ENCODE measurements around the gene CFL1. TPM values are rescaled to one million over a fixed set of nuclear protein-coding genes. Genes with fewer than 3 reads are reported as not detected.

Gene CFL1
- total and polyA plus RNA-seq, 2 experiments from 2014 or later: 1,393 to 2,124 TPM

GRCh38 chr11:65891219-65892136 lies 33.5 kb upstream of the CFL1 start (continued):
- TF ChIP-seq, protein P1, sequence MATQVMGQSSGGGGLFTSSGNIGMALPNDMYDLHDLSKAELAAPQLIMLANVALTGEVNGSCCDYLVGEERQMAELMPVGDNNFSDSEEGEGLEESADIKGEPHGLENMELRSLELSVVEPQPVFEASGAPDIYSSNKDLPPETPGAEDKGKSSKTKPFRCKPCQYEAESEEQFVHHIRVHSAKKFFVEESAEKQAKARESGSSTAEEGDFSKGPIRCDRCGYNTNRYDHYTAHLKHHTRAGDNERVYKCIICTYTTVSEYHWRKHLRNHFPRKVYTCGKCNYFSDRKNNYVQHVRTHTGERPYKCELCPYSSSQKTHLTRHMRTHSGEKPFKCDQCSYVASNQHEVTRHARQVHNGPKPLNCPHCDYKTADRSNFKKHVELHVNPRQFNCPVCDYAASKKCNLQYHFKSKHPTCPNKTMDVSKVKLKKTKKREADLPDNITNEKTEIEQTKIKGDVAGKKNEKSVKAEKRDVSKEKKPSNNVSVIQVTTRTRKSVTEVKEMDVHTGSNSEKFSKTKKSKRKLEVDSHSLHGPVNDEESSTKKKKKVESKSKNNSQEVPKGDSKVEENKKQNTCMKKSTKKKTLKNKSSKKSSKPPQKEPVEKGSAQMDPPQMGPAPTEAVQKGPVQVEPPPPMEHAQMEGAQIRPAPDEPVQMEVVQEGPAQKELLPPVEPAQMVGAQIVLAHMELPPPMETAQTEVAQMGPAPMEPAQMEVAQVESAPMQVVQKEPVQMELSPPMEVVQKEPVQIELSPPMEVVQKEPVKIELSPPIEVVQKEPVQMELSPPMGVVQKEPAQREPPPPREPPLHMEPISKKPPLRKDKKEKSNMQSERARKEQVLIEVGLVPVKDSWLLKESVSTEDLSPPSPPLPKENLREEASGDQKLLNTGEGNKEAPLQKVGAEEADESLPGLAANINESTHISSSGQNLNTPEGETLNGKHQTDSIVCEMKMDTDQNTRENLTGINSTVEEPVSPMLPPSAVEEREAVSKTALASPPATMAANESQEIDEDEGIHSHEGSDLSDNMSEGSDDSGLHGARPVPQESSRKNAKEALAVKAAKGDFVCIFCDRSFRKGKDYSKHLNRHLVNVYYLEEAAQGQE (IDR thresholded peaks at IDR 0.05; ENCODE audit: unreplicated experiment): no peak
- no peak for TF ChIP-seq ZNF331 (CRISPR knock-in tag; IDR thresholded peaks at IDR 0.05; ENCODE audit: low read depth)
- no peak for TF ChIP-seq NANOG (IDR thresholded peaks at IDR 0.05; ENCODE audit: borderline replicate concordance)

DNA sequence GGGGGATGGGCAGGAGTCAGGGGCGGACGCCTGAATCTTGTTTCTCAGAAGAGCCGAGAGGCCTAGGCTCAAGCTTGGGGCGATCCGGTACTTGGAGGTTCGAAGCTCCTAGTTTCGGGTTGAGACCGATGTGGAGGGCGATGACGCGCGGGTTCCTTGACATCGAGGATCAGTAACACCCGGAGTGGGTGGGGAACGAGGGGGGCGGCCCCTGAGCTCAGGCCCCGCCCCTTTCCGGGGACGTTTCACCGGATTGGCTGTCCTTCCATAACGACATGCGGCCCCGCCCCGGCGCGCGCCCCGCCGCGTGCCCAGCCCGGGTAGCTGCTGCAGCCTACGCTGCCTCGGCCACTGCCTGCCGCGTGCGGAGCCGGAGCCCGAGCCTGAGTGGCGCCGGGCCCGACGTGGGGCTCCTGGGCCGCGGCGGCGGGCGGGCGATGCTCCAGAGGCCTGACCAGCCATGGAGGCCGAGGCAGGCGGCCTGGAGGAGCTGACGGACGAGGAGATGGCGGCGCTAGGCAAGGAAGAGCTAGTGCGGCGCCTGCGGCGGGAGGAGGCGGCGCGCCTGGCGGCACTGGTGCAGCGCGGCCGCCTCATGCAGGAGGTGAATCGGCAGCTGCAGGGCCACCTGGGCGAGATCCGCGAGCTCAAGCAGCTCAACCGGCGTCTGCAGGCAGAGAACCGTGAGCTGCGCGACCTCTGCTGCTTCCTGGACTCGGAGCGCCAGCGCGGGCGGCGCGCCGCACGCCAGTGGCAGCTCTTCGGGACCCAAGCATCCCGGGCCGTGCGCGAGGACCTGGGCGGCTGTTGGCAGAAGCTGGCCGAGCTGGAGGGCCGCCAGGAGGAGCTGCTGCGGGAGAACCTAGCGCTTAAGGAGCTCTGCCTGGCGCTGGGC lies 32.6 kb upstream of the CFL1 start, which contains the start of gene CCDC85B:
Gene CCDC85B, plus strand, starts transcription at position 350 of the 895 bp plus-strand sequence. Its CDS starts 111 bp downstream, at position 461.
- Histone ChIP-seq H3K27ac (ENCODE audit: low read depth) (no peak within 1 kb of the TSS), H3K36me3 (ENCODE audit: insufficient read depth) (peaks cover 7% of the 10 kb centered on the region; the same call in 1 of the 2 replicates), H3K9me2 (ENCODE audit: insufficient read depth) (no peaks in the 10 kb centered on the region), H3F3A (replicated peaks; ENCODE audit: low read depth) (peaks cover 37% of the 10 kb centered on the region), H3K79me2 (replicated peaks; ENCODE audit: insufficient read depth) (peaks cover 13% of the 10 kb centered on the region), H3K4me1 (ENCODE audit: insufficient read depth) (peaks cover 32% of the 10 kb centered on the region), H3K4me2 (peak within 1 kb of the TSS; percentile 89), H3K4me3 (peak within 1 kb of the TSS; percentile 93), H3K27me3 (ENCODE audit: insufficient read depth) (peaks cover 25% of the 10 kb centered on the region), H2AFZ (peak within 1 kb of the TSS; percentile 84), H4K20me1 (replicated peaks; ENCODE audit: insufficient read depth) (peaks cover 17% of the 10 kb centered on the region)
- Mint-ChIP-seq H3K9me3 (peaks cover 2% of the 10 kb centered on the region; the same call in 1 of the 3 replicates), H3K36me3 (ENCODE audit: low read depth) (peaks cover 26% of the 10 kb centered on the region), H3K27me3 (ENCODE audit: insufficient read depth, low read depth, poor library complexity) (peaks cover 39% of the 10 kb centered on the region), H3K4me3 (peak within 1 kb of the TSS; percentile 98), H3K4me1 (peaks cover 42% of the 10 kb centered on the region), H3K27ac (no peak within 1 kb of the TSS)
- ATAC-seq: peak; percentile 50
- DNase-seq (ENCODE audit: low spot score): peak; percentile 94
- no peak for TF ChIP-seq ZNF462 (CRISPR knock-in tag; IDR thresholded peaks at IDR 0.05)
- TF ChIP-seq NANOG (IDR thresholded peaks at IDR 0.05; ENCODE audit: borderline replicate concordance): no peak
- TF ChIP-seq JUNB (IDR thresholded peaks at IDR 0.05; ENCODE audit: unreplicated experiment): no peak
- TF ChIP-seq ZNF114 (CRISPR knock-in tag; IDR thresholded peaks at IDR 0.05): no peak
- TF ChIP-seq POLR2AphosphoS5 (IDR thresholded peaks at IDR 0.05; ENCODE audit: low read depth): peak; percentile 92
- peak; percentile 22 to 29; a peak in 3 of 4 replicates for TF ChIP-seq CTCF (conservative IDR thresholded peaks at IDR 0.05; ENCODE audit: low read depth in 2 of 2)

All from GM23338 (cell line).